HCT116 (cell line): ENCODE data around the gene ACSM3. TPM values are rescaled to one million over a fixed set of nuclear protein-coding genes. Genes with fewer than 3 reads are reported as not detected.

Experiments used
- ATAC-seq: fragments of 200-7000 bp; cut with Tn5 transposase; 2 replicates; pipeline ENCODE4 v1.9.1; 2020; ENCODE audit warnings: mild to moderate bottlenecking, moderate library complexity
- BruUV-seq: library from RNA; stranded (reverse); fragments of 400-500 nt; replicated peaks from 2 replicates; lab custom pipeline; 2021; lab: Mats Ljungman, UMichigan
- CTCF ChIA-PET: fragments of 300-600 bp; sonication (Branson Sonifier 250); formaldehyde crosslinking; loops from one replicate; lab custom pipeline; 2021; ENCODE audit warnings: antibody characterized with exemption; lab: Charles Lee
- POLR2A ChIA-PET: fragments of 300-600, 350-600 bp; sonication (Branson Sonifier 250); formaldehyde crosslinking; loops from one replicate; lab custom pipeline; 2021; ENCODE audit warnings: antibody characterized with exemption; lab: Charles Lee
- RAD21 ChIA-PET, 2 experiments: fragments of 300-600 bp; sonication (Branson Sonifier 250); formaldehyde crosslinking; loops; one replicate each; lab custom pipeline; 2023; ENCODE audit warnings: low total read pairs in 2 of 2; ENCODE audit not compliant: uncharacterized antibody in 2 of 2, unreplicated experiment in 2 of 2, low non-redundant PET in 1 of 2; lab: Charles Lee
- DNase-seq: peaks from one replicate; pipeline ENCODE4 v3.0.0-alpha.2; 2010; ENCODE audit warnings: low read depth, low spot score
- H2AFZ ChIP-seq: fragments of 200-600 bp; shearing (Covaris generic), sonication (generic); 2 replicates; pipeline ENCODE4 v1.6.1; 2017; ENCODE audit warnings: low read depth, mixed run types, mixed read lengths, antibody characterized with exemption, low read length; ENCODE audit not compliant: poor library complexity, severe bottlenecking
- H3K27ac ChIP-seq: 2 replicates; pipeline ENCODE4 v1.5.1; 2012; ENCODE audit warnings: low read depth, low read length
- H3K27me3 ChIP-seq: fragments of 200-600 bp; sonication (generic); 2 replicates; pipeline ENCODE4 v1.6.1; 2016; ENCODE audit warnings: mixed run types, low read length, mixed read lengths; ENCODE audit not compliant: insufficient read depth
- H3K36me3 ChIP-seq, 2 experiments: fragments of 200-500 bp in 1 of 2; fragments of 200-600 bp in 1 of 2; sonication (Bioruptor generic) in 1 of 2; sonication (generic) in 1 of 2; 2 replicates each; pipeline versions ENCODE4 v1.5.1 to v1.6.1; 2014 to 2016; ENCODE audit warnings: low read length in 2 of 2, inconsistent platforms in 1 of 2, mixed read lengths in 1 of 2, mixed run types in 1 of 2; ENCODE audit not compliant: insufficient read depth in 2 of 2, control insufficient read depth in 1 of 2
- H3K4me1 ChIP-seq, 2 experiments: fragments of 200-600 bp in 1 of 2; sonication (generic) in 1 of 2; 2 replicates each; pipeline versions ENCODE4 v1.5.1 to v1.6.1; 2012 to 2017; ENCODE audit warnings: low read length in 2 of 2, inconsistent platforms in 1 of 2, mild to moderate bottlenecking in 1 of 2, mixed read lengths in 1 of 2, mixed run types in 1 of 2, moderate library complexity in 1 of 2; ENCODE audit not compliant: insufficient read depth in 2 of 2, control insufficient read depth in 1 of 2
- H3K4me2 ChIP-seq: fragments of 200-600 bp; sonication (generic); 2 replicates; pipeline ENCODE4 v1.6.1; 2017; ENCODE audit warnings: mixed run types, low read length, mixed read lengths
- H3K4me3 ChIP-seq, 2 experiments: fragments of 200-600 bp in 1 of 2; sonication (generic) in 1 of 2; replicated peaks in 1 of 2; 2 replicates each; pipeline ENCODE4 v1.5.1; 2011 to 2016; ENCODE audit warnings: low read length in 2 of 2, control low read depth in 1 of 2, low read depth in 1 of 2, mild to moderate bottlenecking in 1 of 2, mixed read lengths in 1 of 2, mixed run types in 1 of 2
- H3K79me2 ChIP-seq: fragments of 200-600 bp; sonication (generic); 2 replicates; pipeline ENCODE4 v1.6.1; 2017; ENCODE audit warnings: mild to moderate bottlenecking, mixed run types, low read length, moderate library complexity, mixed read lengths; ENCODE audit not compliant: insufficient read depth
- H3K9ac ChIP-seq: fragments of 200-600 bp; sonication (generic); 2 replicates; pipeline ENCODE4 v1.6.1; 2016; ENCODE audit warnings: low read length, mixed read lengths
- H3K9me2 ChIP-seq: fragments of 200-600 bp; sonication (generic), shearing (Covaris generic); 2 replicates; pipeline ENCODE4 v1.6.1; 2017; ENCODE audit warnings: mixed run types, mild to moderate bottlenecking, moderate library complexity; ENCODE audit not compliant: insufficient read depth
- H3K9me3 ChIP-seq, 2 experiments: fragments of 200-500 bp in 1 of 2; fragments of 200-600 bp in 1 of 2; sonication (Bioruptor generic) in 1 of 2; sonication (generic) in 1 of 2; 2 replicates each; pipeline ENCODE4 v1.6.1; 2014 to 2017; ENCODE audit warnings: low read length in 2 of 2, mixed read lengths in 2 of 2, inconsistent platforms in 1 of 2, low read depth in 1 of 2, mild to moderate bottlenecking in 1 of 2, mixed run types in 1 of 2, moderate library complexity in 1 of 2; ENCODE audit not compliant: control insufficient read depth in 1 of 2, insufficient read depth in 1 of 2
- H4K20me1 ChIP-seq: fragments of 200-600 bp; sonication (generic), shearing (Covaris generic); 2 replicates; pipeline ENCODE4 v1.6.1; 2017; ENCODE audit warnings: mixed run types, mild to moderate bottlenecking, moderate library complexity; ENCODE audit not compliant: insufficient read depth
- CEBPB ChIP-seq: IDR thresholded peaks from 2 replicates; pipeline ENCODE4 v1.6.1; 2012; ENCODE audit warnings: low read depth
- EGR1 ChIP-seq: IDR thresholded peaks from 2 replicates; pipeline ENCODE4 v1.6.1; 2012; ENCODE audit warnings: low read depth
- EZH2 ChIP-seq: fragments of 200-600 bp; sonication (generic); IDR thresholded peaks from 2 replicates; pipeline ENCODE4 v1.6.1; 2017; ENCODE audit warnings: antibody characterized with exemption, mixed run types
- EZH2phosphoT487 ChIP-seq: fragments of 200-600 bp; IDR thresholded peaks from 2 replicates; pipeline ENCODE4 v1.6.1; 2018; ENCODE audit warnings: antibody characterized with exemption, borderline replicate concordance
- FOSL1 ChIP-seq: IDR thresholded peaks from 2 replicates; pipeline ENCODE4 v1.6.1; 2012; ENCODE audit warnings: low read depth
- RAD21 ChIP-seq: IDR thresholded peaks from 2 replicates; pipeline ENCODE4 v1.6.1; 2012; ENCODE audit warnings: low read depth, mild to moderate bottlenecking
- SIN3A ChIP-seq: IDR thresholded peaks from 2 replicates; pipeline ENCODE4 v1.6.1; 2012; ENCODE audit warnings: low read depth
- TCF7L2 ChIP-seq: IDR thresholded peaks from 2 replicates; pipeline ENCODE4 v1.7.0; 2011; ENCODE audit warnings: borderline replicate concordance, inconsistent platforms; ENCODE audit not compliant: insufficient read depth, insufficient read length; ENCODE audit errors: extremely low read depth
- ZFX ChIP-seq: fragments of 450-650 bp; IDR thresholded peaks from 2 replicates; pipeline ENCODE4 v1.6.1; 2017
- ZNF274 ChIP-seq: fragments of 200-500 bp; sonication (Bioruptor generic); IDR thresholded peaks from 2 replicates; pipeline ENCODE4 v1.6.1; 2014; ENCODE audit warnings: mild to moderate bottlenecking, low read depth, low read length, inconsistent platforms
- intact Hi-C: fragments of 100-400 bp; cut with micrococcal nuclease; formaldehyde crosslinking; loops from 2 replicates; pipeline ENCODE4 v1.10.0; 2022
- total RNA-seq: library from RNA; stranded (reverse); gene quantifications from one replicate; pipeline ENCODE4 v1.2.1, GENCODE V29; 2021; ENCODE audit not compliant: unreplicated experiment
- TF ChIP-seq, protein P1 (sequence below): IDR thresholded peaks from 2 replicates; pipeline ENCODE4 v1.6.1; 2012; ENCODE audit warnings: low read depth

ACSM3 gene
- total RNA-seq, 1 experiment from 2014 or later: 15.0 TPM

DNA sequence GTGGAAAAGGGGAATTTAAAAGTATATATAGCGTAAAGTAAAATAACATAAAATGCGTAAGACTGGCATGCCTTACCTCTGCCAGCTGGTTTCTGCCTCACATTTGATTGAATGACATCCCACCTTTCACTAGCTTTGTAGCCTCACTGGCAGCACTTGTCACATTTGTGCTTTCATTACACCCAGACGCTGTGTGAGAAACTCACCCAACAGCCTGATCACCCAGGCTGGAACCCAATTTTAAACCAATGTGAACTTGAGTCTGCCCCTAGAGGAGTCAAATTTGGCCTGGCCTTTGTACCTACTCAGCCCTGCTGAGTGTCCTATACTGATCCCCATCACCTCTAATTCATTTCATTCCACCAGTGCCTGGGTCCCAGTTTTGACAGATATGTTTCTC is 17.4 kb upstream of the ACSM3 start:
- H2AFZ ChIP-seq: no peak overlapping the region
- no peak overlapping the region for H3K4me3 ChIP-seq
- no peaks in the 10 kb centered on the region for H4K20me1 ChIP-seq
- no TSS peak for BruUV-seq
- H3K9me3 ChIP-seq: peaks cover 2 to 4% of the 10 kb centered on the region in 2 experiments; a peak in 1 of 4 replicates
- H3K9me2 ChIP-seq: no peaks in the 10 kb centered on the region
- H3K27ac ChIP-seq: no peak overlapping the region
- no peak overlapping the region for H3K4me2 ChIP-seq
- H3K4me1 ChIP-seq: peaks cover 0 to 5% of the 10 kb centered on the region in 2 experiments; a peak in 3 of 4 replicates
- ATAC-seq (no peak), DNase-seq (no peak)
- ChIA-PET RAD21 (no interaction called here), CTCF (no interaction called here), POLR2A (no interaction called here)
- no peaks in the 10 kb centered on the region for H3K36me3 ChIP-seq
- no peak overlapping the region for H3K9ac ChIP-seq
- TF ChIP-seq ZFX (no peak), FOSL1 (no peak), ZNF274 (no peak), CEBPB (no peak), SIN3A (no peak), TCF7L2 (no peak), EGR1 (no peak), EZH2phosphoT487 (no peak), EZH2 (no peak), RAD21 (no peak)
- TF ChIP-seq, protein P1, sequence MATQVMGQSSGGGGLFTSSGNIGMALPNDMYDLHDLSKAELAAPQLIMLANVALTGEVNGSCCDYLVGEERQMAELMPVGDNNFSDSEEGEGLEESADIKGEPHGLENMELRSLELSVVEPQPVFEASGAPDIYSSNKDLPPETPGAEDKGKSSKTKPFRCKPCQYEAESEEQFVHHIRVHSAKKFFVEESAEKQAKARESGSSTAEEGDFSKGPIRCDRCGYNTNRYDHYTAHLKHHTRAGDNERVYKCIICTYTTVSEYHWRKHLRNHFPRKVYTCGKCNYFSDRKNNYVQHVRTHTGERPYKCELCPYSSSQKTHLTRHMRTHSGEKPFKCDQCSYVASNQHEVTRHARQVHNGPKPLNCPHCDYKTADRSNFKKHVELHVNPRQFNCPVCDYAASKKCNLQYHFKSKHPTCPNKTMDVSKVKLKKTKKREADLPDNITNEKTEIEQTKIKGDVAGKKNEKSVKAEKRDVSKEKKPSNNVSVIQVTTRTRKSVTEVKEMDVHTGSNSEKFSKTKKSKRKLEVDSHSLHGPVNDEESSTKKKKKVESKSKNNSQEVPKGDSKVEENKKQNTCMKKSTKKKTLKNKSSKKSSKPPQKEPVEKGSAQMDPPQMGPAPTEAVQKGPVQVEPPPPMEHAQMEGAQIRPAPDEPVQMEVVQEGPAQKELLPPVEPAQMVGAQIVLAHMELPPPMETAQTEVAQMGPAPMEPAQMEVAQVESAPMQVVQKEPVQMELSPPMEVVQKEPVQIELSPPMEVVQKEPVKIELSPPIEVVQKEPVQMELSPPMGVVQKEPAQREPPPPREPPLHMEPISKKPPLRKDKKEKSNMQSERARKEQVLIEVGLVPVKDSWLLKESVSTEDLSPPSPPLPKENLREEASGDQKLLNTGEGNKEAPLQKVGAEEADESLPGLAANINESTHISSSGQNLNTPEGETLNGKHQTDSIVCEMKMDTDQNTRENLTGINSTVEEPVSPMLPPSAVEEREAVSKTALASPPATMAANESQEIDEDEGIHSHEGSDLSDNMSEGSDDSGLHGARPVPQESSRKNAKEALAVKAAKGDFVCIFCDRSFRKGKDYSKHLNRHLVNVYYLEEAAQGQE: no peak
- no peaks in the 10 kb centered on the region for H3K79me2 ChIP-seq
- intact Hi-C loops: no loop called here
- H3K27me3 ChIP-seq: no peaks in the 10 kb centered on the region
